NCI-H1092 (cell line): ENCODE data around the gene OPHN1.
"Not testable (repeated sequence)": the region's sequence is repeated elsewhere in the genome, so short reads cannot be mapped to it uniquely, and the experiment has no call there.

Experiments used
- DNase-seq: peaks from one replicate; lab custom pipeline; 2025; lab: John Stamatoyannopoulos, UW

OPHN1 gene

DNA sequence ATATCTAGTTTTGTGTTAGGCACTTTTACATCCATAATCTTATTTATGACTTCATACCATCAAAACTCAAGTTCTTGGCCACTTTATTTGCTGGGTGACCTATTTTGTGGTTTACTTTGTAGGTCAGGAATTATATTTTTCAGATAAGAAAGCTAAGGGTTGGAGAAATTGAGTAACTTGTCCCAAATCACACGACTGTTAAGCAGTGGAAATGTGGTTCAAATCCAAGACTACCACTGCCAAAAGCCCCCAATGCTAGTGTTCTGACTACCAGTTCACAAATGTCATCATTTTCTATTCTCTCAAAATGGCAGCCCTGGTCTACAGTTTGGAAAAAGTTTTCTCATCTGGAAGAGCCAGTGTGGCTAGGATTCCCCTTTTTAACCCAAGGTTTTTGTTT, 74.6 kb downstream of the OPHN1 start:
- no peak for DNase-seq

DNA sequence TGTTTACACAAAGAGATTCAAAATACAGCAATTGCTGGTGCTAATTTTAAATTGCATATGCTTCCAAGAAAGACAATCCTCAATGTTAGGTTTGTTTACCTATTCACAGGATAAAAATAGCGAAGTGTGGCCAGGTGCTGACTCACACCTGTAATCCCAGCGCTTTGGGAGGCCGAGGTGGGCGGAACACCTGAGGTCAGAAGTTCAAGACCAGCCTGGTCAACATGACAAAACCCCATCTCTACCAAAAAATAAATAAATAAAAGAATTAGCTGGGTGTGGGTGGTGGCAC, 77.7 kb downstream of the OPHN1 start:
- DNase-seq, result no peak

DNA sequence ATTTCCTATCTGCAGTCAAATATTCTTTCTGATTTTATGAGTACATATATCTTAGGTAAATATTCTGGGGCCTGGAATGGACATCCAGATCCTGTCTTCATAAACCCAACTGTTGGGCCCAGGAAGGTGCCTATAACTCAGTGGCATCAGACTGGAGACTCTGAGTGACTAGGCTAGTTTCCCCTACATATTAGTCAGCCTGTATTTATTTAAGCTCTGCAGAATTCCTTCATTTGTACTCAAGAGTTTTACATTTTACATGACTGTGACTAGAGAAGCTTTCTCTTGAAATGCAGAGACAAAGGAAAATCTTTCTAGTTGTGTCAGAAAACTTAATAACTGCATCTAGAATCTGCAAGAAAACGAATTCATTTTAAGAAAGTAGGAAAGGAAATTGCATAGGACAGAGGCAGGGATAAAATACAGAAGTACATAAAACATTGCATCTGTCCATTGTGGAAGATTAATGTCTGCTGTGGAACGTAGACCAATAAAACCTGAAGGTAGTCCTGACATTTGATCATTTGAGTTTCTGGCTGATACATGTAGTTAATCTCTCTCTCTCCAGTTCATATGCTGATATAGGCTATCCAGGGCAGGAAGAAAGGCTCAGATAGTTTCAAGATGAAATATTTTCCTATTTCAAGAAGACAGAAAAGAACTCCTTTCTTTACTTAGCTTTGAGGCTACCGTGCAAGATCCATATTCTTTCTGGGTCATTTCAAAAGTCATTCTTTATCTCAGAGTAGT, 78.2 kb downstream of the OPHN1 start:
- DNase-seq, result no peak

DNA sequence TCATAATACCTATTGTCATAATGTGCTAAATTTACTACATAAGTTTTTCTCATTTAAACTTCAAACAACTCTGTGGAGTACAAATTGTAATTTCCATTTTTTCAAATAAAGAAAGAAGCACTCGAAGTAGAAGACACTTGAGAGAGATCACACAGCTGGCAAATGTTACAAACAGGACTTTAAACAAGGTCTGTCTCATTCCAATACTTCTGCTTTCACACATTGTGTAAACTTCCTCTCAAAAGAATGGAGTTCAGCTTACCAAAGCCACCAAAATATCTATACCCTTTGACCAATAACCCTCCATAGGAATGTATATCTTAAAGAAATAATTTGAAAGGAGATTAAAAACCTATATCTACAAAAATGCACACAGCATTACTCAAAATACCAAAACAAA, 88.3 kb downstream of the OPHN1 start:
- DNase-seq, result no peak

DNA sequence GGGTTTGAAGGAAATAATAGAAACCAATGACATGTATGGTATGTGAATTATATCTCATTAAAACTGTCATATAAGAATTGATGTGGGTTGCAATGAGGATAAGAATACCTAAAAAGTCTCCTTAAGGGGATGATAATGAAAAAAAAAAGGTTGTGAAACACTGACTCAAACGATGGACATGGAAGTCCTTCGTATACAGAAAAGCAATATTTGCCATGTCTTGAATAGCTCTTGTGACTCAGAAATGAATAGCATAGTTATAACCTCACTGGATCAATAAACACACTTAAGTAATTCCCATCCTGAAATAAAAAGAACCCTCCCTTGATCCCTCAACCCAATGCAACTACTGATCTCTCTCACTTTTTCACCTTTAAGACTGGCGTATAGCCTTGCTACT, 89.7 kb downstream of the OPHN1 start:
- DNase-seq, result no peak

DNA sequence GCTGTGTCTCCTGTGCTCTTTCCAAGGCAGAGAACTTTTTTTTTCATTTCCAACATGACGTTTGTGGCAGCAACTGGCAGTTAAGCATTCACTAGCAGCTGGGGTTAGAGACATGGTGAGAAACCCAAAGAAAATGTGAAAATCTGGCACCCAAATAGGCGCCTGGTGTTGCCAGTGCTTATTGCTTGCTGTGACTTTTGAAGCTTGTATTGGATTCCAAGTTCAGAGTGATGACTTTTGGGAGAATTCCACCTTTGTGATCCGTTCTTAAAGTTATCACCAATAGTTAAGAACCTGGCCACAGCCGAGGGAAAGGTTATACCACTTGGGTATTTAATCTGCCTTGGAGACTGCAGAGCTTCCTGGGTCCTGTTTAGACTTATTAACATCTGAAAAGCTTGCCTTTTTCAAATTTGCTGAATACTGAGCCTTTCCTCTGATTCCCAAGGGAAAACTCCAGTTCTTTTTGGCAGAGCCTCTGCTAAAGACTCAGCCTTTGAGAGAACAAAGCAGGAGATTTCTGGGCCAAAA, 101.0 kb downstream of the OPHN1 start:
- no peak for DNase-seq

DNA sequence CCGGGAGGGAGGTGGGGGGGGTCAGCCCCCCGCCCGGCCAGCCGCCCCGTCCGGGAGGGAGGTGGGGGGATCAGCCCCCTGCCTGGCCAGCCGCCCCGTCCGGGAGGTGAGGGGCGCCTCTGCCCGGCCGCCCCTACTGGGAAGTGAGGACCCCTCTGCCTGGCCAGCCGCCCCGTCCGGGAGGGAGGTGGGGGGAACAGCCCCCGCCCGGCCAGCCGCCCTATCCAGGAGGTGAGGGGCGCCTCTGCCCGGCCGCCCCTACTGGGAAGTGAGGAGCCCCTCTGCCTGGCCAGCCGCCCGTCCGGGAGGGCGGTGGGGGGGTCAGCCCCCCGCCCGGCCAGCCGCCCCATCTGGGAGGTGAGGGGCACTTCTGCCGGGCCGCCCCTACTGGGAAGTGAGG, 106.5 kb downstream of the OPHN1 start:
- DNase-seq, result not testable (repeated sequence)

DNA sequence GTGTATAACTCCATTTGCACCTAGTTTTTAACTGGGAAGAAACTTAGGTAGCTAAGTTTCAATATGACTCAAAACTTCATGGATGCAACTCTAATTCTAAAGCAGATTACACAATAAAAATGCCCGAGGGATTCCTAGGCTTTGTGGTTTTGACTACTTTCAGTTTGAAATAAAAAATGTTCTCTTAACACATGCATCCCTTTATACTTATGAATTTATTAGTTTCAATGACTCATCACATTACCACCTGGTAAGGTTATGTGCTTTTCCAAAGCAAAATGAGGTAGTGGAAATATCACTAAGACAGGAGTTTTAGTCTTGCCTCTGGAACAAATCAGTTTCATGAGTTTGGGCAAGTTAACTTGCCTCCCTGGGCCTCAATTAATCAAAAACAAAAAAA, 125.5 kb downstream of the OPHN1 start:
- no peak for DNase-seq

DNA sequence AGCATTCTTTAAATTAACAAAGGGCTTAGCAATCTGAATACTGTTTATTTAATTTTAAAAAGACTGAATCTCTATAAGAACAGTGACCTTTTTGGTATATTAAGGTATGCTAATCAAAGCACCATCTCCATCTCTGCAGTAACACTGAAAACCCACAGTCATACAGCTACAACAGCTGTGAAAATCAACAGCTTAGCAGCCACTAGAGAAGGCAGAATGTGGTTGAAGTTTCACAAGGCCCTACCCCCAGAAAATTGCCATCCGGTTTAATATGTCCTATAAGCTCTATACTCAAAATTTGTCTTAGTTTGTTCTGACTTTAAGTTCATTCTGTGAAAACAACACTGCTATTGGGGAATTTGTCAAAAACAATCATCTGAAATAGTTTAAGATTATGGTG, 128.7 kb downstream of the OPHN1 start:
- DNase-seq, result no peak

DNA sequence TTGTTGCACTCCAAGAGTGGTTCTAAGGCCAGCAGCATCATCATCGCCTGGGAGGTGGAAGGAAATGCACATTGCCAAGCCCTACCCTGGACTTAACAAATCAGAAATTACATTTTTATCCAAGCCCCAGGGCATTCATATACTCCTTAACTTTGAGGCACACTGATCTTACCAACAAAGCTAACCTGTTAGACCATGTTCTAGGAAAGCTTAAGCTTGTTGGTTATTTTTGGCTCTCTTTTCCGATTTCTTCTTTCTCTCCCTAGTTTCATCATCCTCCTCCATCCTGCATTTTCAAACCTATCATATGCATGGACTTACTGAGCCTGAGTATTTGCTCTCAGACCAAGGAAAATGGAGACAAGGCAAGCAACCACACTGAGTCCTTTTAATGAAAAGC, 133.4 kb downstream of the OPHN1 start:
- no peak for DNase-seq

DNA sequence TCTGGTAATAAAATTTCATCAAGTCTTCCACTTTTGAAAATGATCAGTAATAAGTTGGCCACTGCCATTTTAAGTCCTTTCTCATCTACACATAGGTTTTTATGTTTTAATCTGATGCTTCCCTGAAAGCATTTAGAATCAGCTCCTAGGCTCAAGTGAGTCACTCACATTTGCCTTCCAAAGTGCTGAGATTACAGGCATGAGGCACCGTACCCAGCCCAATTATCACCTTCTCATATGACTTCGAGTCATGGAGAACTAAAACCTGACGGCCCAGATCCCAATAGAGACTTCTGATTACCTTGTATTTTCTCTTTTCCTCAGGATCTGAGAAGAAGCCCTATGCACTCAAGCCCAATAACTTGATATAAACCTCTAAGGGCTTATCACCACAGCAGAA, 140.8 kb downstream of the OPHN1 start:
- no peak for DNase-seq

DNA sequence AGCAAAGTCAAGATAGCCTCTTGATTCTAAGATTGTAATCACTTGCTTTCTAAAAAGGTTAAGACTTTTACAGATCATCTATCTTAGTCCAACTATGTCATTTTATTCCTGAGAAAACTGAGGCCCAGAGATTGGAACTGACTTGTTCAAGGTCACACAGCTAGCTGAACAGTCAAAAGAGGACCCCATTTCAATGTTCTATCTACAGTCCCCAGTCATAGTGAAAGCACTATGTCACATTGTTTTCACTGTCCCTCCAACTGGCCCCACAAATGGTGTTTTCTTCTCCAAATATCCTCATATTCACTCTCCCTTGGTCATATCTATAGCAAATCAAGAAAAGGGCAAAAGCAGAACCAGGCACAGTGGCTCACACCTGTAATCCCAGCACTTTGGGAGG, 145.2 kb downstream of the OPHN1 start:
- DNase-seq, result no peak

DNA sequence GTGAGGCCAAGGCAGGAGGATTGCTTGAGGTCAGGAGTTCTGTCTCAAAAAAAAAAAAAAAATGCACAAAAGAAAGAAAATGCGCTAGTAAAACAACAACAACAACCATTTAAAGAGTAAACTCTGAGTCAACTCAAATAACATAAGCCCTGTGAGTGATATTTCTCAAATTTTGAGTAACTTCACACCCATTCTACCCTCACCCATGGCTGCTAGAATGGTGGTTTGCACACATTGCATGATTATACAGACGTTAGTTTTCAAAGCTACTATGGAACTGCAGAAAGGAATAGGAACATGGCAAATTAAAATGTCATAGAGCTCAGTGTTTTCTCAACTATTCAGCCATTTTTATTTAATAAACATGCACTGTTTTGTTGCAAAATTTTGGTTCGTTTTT, 145.9 kb downstream of the OPHN1 start:
- no peak for DNase-seq

DNA sequence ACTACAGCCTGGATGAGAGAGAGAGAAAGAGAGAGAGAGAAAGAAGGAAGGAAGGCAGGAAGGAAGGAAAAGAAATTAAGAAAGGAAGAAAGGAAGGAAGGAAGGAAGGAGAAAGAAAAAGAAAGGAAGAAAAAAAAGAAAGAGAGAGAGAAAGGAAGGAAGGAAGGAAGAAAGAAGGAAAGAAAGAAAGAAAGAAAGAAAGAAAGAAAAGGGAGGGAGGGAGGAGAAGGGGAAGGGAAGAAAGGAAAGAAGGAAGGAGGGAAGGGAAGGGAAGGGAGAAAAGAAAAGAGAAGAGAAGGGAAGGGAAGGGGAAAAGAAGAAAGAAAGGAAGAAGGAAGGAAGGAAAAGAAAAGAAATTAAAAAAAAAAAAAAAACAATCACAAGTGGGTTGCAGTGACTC, 146.3 kb downstream of the OPHN1 start:
- DNase-seq, result no peak

DNA sequence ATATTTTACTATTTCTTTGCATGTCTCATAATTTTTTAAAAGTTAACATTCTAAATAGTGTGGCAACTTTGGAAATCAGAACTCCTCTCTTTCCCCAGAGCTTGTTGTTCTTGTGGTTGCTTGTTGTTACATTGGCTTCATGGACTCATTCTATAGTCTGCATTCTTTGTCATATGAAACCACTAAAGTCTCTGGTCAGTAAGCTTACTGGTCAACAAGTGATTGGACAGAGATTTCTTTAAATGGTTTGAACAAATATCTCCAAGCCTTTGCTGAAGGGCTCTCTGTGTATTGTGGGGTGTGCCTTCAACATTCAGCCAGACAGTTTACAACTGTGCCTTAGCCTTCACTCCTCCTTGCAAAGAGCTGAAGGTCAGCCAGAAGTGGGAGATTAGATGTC, 147.2 kb downstream of the OPHN1 start:
- DNase-seq, result no peak

DNA sequence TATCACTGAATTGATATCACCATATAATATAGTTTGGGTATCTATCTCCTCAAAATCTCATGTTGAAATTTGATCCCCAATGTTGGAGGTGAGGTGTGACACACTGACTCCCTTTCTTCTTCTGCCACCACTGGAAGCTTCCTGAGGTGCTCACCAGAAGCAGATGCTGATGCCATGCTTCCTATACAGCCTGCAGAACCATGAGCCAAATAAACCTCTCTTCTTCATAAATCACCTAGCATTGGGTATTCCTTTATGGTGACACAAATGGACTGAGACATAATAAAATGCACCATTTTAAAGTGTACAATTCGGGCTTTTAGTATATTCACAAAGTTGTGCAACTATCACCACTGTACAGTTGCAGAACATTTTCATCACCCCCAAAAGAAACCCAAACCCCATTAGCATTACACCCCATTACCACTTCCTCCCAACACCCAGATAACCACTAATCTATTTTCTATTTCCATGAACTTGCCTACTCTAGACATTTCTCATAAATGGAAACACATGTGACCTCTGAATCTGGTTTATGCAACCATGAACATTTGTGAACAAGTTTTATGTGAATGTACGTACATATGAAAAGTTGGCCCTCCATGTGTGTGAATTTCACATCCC, 148.9 kb downstream of the OPHN1 start:
- DNase-seq, result no peak

DNA sequence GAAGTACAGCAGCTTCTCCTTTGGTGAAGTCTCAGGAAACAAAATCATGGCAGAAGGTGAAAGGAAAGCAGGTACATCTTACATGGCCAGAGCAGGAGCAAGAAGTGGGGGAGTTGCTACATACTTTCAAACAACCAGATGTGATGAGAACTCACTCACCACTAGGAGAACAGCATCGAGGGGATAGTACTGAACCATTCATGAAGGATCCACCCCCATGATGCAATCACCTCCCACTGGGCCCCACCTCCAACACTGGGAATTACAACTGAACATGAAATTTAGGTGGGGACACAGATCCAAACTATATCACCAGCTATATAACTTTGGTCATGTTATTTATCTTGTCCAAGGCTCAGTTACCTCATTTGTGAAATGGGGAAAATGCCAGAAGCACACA, 159.4 kb downstream of the OPHN1 start:
- DNase-seq, result no peak

DNA sequence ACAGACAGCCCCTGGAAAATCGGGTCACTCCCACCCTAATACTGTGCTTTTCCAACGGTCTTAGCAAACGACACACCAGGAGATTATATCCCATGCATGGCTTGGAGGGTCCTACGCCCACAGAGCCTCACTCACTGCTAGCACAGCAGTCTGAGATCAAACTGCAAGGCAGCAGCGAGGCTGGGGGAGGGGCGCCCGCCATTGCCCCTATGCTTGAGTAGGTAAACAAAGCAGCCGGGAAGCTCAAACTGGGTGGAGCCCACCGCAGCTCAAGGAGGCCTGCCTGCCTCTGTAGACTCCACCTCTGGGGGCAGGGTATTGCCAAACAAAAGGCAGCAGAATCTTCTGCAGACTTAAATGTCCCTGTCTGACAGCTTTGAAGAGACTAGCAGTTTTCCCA, 168.5 kb downstream of the OPHN1 start:
- not testable (repeated sequence) for DNase-seq

DNA sequence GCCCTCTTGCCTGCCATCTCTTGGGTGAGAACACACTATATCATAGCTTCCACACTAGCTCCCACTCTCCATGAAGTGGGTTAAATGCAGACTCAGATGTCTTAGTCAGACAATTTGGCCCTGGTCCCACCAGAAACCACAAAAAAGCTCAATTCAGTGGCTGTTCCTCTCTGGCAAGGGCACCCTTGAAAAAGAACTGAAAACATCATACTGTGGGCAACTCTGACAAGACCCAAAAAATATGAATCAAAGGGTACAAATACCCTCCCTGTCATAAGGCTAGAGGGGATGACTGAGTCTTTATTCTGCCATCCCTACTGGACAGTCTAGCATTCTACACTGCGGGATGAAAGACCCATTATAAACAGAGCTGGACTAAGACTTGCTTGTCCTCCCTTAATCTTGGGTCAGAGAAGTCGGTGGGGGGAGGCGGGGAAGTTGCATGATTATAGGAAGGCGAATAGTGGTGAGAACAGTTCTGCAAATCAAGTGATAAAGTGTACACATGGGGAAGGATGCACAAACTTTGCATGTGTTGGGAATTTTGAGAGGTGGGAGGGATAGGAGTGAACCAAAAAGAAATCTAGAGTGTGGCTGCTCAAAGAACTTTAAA, 172.1 kb downstream of the OPHN1 start:
- DNase-seq, result no peak

DNA sequence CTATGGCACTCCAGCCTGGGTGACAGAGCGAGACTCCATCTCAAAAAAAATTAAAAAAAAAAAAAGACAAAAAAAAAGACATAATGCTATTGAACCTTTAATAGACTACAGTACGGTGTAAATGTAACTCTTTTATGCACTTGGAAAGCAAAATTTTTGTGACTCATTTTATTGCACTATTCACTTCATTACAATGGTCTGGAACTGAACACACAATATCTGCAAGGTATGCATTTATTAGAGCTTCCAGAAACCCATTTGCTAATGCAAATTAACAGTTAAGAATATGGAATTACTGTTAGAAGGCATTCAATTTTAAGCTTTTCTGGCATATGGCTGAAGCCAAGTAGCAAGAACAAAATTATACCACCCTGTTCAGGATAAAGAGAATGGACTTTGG, 176.3 kb downstream of the OPHN1 start:
- no peak for DNase-seq

DNA sequence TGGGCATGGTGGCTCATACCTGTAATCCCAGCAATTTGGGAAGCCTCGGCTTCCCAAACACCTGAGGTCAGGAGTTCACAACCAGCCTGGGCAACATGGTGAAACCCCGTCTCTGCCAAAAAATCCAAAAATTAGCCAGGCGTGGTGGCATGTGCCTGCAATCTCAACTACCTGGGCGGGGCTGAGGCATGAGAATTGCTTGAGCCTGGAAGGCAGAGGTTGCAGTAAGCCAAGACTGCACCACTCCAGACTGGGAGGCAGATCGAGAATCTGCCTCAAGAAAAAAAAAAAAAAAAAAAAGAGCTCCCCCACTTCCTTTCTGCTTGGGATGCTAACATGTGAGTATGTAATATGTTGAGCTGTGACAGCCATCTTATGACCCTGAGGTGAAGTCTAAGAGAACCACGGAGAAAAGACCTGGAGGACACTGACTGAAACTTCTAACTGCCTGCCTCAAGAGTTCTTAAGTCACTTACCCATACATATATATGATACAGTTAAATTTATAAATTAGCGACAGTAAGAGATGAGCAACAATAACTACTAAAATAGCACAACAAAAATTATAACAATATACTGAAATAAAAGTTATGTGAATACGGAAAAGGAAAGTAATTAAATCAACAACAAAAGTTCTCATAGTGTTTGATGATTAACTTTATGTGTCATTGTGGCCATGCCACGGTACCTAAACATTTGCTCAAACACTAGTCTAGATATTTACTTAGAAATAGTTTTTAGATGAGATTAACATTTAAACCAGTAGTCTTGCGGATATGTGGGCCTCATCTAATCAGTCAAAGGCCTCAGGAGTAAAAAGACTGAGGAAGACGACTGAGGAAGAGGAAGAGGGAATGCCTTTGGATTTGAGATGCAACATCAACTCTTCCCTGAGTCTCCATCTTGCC, 178.3 kb downstream of the OPHN1 start:
- DNase-seq, result no peak

DNA sequence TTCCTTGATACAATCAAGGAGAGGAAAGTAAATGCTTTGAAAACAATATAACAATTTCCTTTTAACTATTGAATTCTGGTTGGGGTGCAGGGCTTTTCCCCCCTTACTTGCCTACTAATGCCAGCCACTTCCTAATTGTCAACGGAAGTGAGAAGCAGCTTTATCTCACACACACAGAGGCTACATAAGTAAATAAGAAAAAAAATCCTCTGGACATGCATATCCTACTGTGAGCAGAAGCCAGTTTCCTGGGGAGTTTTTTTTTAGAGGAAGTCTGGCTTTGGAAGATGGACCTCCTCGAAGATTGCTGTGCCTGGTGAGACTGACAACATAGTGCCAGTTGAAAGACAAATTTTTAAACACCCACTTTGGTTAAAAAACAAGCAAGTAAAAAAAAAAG, 180.6 kb downstream of the OPHN1 start:
- no peak for DNase-seq

DNA sequence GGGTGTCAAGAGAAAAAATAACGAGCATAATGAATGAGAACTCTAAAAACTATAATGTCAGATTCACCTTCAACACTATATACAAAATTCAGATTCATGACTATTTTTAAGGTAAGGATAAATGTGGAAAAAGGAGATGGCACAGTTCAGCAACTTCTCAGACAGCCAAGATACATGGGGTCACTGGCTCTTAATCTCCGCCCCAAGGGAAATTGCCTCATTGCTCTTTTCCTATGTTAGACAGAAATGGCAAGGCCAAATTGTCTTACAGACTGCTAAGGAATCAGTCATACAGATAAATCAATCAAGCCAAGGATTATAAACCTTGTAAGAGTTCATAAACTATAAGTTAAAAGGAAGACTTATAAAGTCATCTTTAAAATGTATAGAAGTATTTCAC, 183.4 kb downstream of the OPHN1 start:
- no peak for DNase-seq
